Adrenal gland (tissue), 5 donors: Measurements from ENCODE around the gene SRGAP3.

ENCODE experiments used
- CTCF ChIP-seq, 6 experiments: fragments of 450-650 bp in 4 of 6; fragments of 200-600 bp in 2 of 6; sonication (generic) in 1 of 6; IDR thresholded peaks; 1 replicate in 5 of 6; 2 replicates in 1 of 6; pipeline versions ENCODE4 v1.5.1 to v1.8.0; 2016 to 2021; ENCODE audit warnings: antibody characterized with exemption in 6 of 6, mild to moderate bottlenecking in 2 of 6, moderate library complexity in 1 of 6
- POLR2A ChIP-seq, 2 donors: fragments of 450-650 bp; IDR thresholded peaks; one replicate each; pipeline ENCODE4 v1.6.1; 2017; ENCODE audit warnings: antibody characterized with exemption in 2 of 2, mild to moderate bottlenecking in 2 of 2, moderate library complexity in 1 of 2
- donor health status: DM: no; HTN: no; CAD: no.

- TF ChIP-seq CTCF (IDR thresholded peaks at IDR 0.05) (no peak), POLR2A (IDR thresholded peaks at IDR 0.05) (no peak)
Observed at GRCh38 chr3:9024341-9024740, 225.1 kb downstream of the SRGAP3 start.
